ENCODE results near the gene CHRND.

CHRND gene

GRCh38 chr2:232525791-232526371 lies at the start of gene CHRND:
CHRND (plus strand) TSS chr2:232526160; CDS start chr2:232526216, 56 bp downstream.
- ChIA-PET CTCF (interaction anchor here (1.3 to 1.5 kb wide), 2 partner anchors 79 to 87 kb away, joined by 3 to 4 read pairs; no protein-coding TSS in a partner anchor), POLR2A (no interaction called here)
- no peak within 1 kb of the TSS for H3K4me3 ChIP-seq (ENCODE audit: low read depth, low read length)
- DNase-seq (ENCODE audit: low read depth, low spot score), result no peak
- no peak for TF ChIP-seq CTCF (IDR thresholded peaks at IDR 0.05; ENCODE audit: insufficient read depth, low read length, missing control alignments)

- no peak for TF ChIP-seq CTCF (IDR thresholded peaks at IDR 0.05; ENCODE audit: insufficient read depth, low read length, missing control alignments)
- H3K4me3 ChIP-seq (ENCODE audit: low read depth, low read length), result no peak overlapping the region
- ChIA-PET CTCF (interaction anchor here (1.5 kb wide), 1 partner anchor 45 kb away, joined by 4 read pairs; no protein-coding TSS in a partner anchor), POLR2A (no interaction called here)
- DNase-seq (ENCODE audit: low read depth, low spot score), result no peak
Measured at GRCh38 chr2:232476791-232477190, 49.2 kb upstream of the CHRND start.

GRCh38 chr2:232477751-232478510 lies 48.0 kb upstream of the CHRND start:
- no peak overlapping the region for H3K4me3 ChIP-seq (ENCODE audit: low read depth, low read length)
- POLR2A ChIA-PET, result no interaction called here
- CTCF ChIA-PET, result interaction anchor here (1.5 kb wide), 1 partner anchor 44 kb away, joined by 4 read pairs; no protein-coding TSS in a partner anchor
- no peak for TF ChIP-seq CTCF (IDR thresholded peaks at IDR 0.05; ENCODE audit: insufficient read depth, low read length, missing control alignments)
- no peak for DNase-seq (ENCODE audit: low read depth, low spot score)

GRCh38 chr2:232478571-232479340 lies 47.2 kb upstream of the CHRND start:
- DNase-seq (ENCODE audit: low read depth, low spot score), result no peak
- no peak overlapping the region for H3K4me3 ChIP-seq (ENCODE audit: low read depth, low read length)
- POLR2A ChIA-PET, result no interaction called here
- no peak for TF ChIP-seq CTCF (IDR thresholded peaks at IDR 0.05; ENCODE audit: insufficient read depth, low read length, missing control alignments)
- CTCF ChIA-PET, result no interaction called here

- TF ChIP-seq CTCF (IDR thresholded peaks at IDR 0.05; ENCODE audit: insufficient read depth, low read length, missing control alignments), result no peak
- CTCF ChIA-PET, result no interaction called here
- H3K4me3 ChIP-seq (ENCODE audit: low read depth, low read length), result no peak overlapping the region
- POLR2A ChIA-PET, result no interaction called here
- no peak for DNase-seq (ENCODE audit: low read depth, low spot score)
Measured at GRCh38 chr2:232479341-232480200, 46.4 kb upstream of the CHRND start.

All from AG04449 (cell line).